ENCODE results near the gene CLEC17A.
"Not testable (repeated sequence)": the region's sequence is repeated elsewhere in the genome, so short reads cannot be mapped to it uniquely, and the experiment has no call there.

The CLEC17A gene

DNA sequence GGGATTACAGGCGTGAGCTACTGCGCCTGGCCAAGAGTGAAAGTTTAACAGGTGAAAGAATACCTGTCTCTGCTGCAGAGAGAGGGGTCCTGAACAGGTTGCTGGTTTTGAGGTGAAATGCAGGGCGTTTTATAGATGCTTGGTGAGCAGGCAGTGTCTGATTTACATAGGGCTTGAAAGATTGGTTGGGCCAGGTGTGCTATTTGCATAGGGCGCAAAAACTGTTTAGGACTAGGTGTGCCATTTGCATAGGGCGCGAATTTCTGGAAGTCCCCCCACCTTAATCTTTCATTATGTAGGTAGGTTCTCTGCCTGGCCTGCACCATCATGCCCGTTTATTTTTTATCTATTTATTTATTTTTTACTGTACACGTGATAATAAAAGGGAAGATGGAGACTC is 6.5 kb upstream of the CLEC17A start:
- no peak for DNase-seq (ENCODE audit: low read depth)
- H3K4me3 ChIP-seq (ENCODE audit: low read depth, low read length) = no peak overlapping the region
- TF ChIP-seq CTCF (conservative IDR thresholded peaks at IDR 0.05; ENCODE audit: low read depth, low read length) = no peak

DNA sequence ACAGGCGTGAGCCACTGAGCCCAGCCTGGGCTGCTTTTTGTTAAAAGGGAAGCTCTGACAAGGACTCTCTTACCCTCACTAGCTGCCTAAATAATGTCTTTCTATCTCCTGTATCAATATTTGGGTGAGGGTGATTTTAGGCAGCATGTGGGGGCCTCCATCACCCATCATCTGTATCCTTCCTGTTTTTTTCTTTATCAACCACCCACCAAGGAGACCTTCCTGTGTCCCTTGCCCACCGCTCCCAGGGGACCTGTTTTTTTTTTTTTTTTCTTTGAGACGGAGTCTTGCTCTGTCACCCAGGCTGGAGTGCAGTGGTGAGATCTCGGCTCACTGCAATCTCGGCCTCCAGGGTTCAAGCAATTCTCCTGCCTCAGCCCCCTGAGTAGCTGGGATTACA is 5.6 kb upstream of the CLEC17A start:
- DNase-seq (ENCODE audit: low read depth) = no peak
- TF ChIP-seq CTCF (conservative IDR thresholded peaks at IDR 0.05; ENCODE audit: low read depth, low read length) = no peak
- H3K4me3 ChIP-seq (ENCODE audit: low read depth, low read length) = no peak overlapping the region

DNA sequence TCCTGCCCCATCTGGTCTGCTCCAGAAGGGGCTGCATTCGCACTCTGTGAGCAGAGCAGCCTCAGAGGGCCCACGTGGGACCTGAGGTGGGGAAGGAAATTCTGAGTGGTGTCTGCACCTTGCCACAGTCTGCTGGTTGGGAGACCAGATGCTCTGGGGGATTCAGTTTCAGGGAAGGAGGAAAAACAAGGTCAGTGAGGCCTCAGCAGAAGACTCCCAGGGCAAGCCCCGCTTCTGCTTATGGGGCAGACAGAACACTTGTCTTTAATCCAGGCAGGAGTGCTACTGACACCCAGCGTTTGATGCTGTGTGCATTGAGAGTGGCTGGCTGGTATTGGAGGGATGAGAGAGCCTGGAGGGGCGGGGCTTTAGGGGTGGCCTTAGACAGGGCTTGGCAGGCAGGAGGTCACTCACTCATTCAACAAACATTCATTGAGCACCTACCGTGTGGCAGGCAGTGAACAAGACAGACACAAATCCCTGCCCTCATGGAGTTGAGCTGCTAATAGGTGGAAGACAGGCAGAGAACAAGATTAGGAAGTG is 4.9 kb upstream of the CLEC17A start:
- no peak overlapping the region for H3K4me3 ChIP-seq (ENCODE audit: low read depth, low read length)
- DNase-seq (ENCODE audit: low read depth) = no peak
- no peak for TF ChIP-seq CTCF (conservative IDR thresholded peaks at IDR 0.05; ENCODE audit: low read depth, low read length)

- peak; percentile 5 for TF ChIP-seq CTCF (conservative IDR thresholded peaks at IDR 0.05; ENCODE audit: low read depth, low read length)
- DNase-seq (ENCODE audit: low read depth) = no peak
- H3K4me3 ChIP-seq (ENCODE audit: low read depth, low read length) = no peak overlapping the region
These were observed 2.2 kb upstream of the CLEC17A start for GRCh38 chr19:14580623-14581237.

DNA sequence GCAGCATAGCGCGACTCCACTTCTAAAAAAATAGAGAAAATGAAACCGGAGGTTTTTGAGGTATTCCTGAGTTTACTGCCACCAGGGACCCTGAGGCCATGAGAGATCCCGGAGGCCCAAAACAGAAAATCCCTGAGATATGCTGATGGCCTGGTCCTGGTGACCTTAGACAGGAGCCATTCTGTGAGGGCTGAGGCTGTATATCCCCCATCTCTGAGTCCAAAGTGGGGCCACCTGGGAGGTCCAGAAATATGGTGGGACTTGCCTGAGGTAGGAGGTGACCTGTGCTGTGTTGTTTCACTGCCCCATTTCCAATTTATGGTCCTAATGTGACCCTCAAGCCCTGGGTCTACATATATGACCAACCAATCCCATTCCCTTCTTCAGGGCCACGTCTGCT is 1.5 kb downstream of the CLEC17A start:
- not testable (repeated sequence) for H3K4me3 ChIP-seq (ENCODE audit: low read depth, low read length); DNase-seq (ENCODE audit: low read depth)

GRCh38 chr19:14585187-14585586 is 2.3 kb downstream of the CLEC17A start:
- peak; percentile 78 for DNase-seq (ENCODE audit: low read depth)
- H3K4me3 ChIP-seq (ENCODE audit: low read depth, low read length) = not testable (repeated sequence)

DNA sequence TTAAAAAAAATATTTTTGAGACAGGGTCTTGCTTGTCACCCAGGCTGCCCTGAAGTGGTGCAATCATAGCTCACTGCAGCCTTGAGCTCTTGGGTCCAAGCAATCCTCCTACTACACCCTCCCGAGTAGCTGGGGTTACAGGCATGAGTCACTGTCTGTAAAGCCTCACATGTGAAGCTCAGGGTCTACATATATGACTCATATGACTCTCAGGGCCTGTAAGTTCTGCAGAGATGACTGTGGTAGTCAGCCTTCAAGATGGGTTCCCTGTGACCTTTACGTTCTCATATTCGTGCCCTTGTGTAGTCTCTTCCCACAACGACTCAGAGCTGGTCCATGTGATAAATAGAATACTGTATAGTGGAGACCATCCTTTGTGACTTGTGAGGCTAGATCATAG is 6.5 kb downstream of the CLEC17A start:
- peak; percentile 35 for DNase-seq (ENCODE audit: low read depth)
- H3K4me3 ChIP-seq (ENCODE audit: low read depth, low read length) = not testable (repeated sequence)

DNA sequence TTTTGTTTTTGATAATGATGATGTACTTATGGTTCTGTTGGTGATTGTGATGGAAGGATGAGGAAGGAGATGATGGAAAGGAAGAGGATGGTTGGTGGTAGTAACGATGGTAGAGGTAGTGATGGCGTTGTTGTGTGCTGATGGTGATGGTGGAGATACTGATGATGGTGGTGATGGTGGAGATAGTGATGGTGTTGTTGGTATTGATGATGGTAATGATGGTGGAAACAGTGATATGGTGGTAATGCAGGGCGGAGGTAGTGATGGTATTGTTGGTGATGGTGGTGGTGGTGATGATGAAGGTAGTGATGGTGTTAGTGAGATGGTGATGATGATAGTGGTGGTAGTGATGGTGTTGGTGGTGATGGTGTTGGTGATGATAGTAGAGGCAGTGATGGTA is 12.7 kb downstream of the CLEC17A start:
- no peak for TF ChIP-seq CTCF (conservative IDR thresholded peaks at IDR 0.05; ENCODE audit: low read depth, low read length)
- DNase-seq (ENCODE audit: low read depth) = no peak
- no peak overlapping the region for H3K4me3 ChIP-seq (ENCODE audit: low read depth, low read length)

All from choroid plexus epithelial cell (primary cell).